Measurements from ENCODE around the gene LTBP4. TPM values are rescaled to one million over a fixed set of nuclear protein-coding genes. Genes with fewer than 3 reads are reported as not detected.
"Not testable (repeated sequence)": the region's sequence is repeated elsewhere in the genome, so short reads cannot be mapped to it uniquely, and the experiment has no call there.

The LTBP4 gene
- total RNA-seq, 4 donors from 2014 or later, result 199 to 369 (median 320) TPM

DNA sequence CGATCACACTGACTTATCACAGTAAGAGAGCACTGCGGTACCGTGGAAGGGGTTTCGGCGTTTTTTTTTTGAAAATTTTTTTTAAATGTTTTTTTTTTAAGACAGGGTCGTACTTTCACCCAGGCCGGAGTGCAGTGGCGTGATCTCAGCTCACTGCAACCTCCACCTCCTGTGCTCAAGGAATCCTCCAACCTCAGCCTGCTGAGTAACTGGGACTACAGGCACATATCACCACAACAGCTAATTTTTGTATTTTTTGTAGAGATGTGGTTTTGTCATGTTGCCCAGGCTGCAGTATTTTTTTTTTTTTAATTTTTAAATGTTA is 19.0 kb downstream of the LTBP4 start:
- Histone ChIP-seq H3K9me3 (no peaks in the 10 kb centered on the region), H3K27ac (no peak overlapping the region), H3K4me1 (peaks cover 0 to 33% (median 3%) of the 10 kb centered on the region in 3 donors), H3K27me3 (no peaks in the 10 kb centered on the region), H3K4me3 (no peak overlapping the region), H3K36me3 (peaks cover 0 to 77% of the 10 kb centered on the region in 2 donors)
- TF ChIP-seq EP300 (IDR thresholded peaks at IDR 0.05) (no peak), POLR2A (IDR thresholded peaks at IDR 0.05) (no peak)
- ATAC-seq, result no peak
- 73 to 88% methylated on average over 7 to 8 of the region's 8 CpGs for WGBS, 2 donors (ENCODE audit: low coverage in 1 of 2)

- H3K4me3 ChIP-seq, result no peak overlapping the region
- peaks cover 0 to 87% of the 10 kb centered on the region in 2 donors for H3K36me3 ChIP-seq
- no peak overlapping the region for H3K27ac ChIP-seq
- no peaks in the 10 kb centered on the region for H3K9me3 ChIP-seq
- 50% methylated on average over 2 of the region's 2 CpGs; no CpG with 5 or more reads in 1 of the 2 donors for WGBS, 2 donors (ENCODE audit: low coverage in 1 of 2)
- ATAC-seq, result no peak
- no peaks in the 10 kb centered on the region for H3K27me3 ChIP-seq
- TF ChIP-seq POLR2A (IDR thresholded peaks at IDR 0.05), result no peak
- TF ChIP-seq EP300 (IDR thresholded peaks at IDR 0.05), result no peak
- TF ChIP-seq, protein P1, sequence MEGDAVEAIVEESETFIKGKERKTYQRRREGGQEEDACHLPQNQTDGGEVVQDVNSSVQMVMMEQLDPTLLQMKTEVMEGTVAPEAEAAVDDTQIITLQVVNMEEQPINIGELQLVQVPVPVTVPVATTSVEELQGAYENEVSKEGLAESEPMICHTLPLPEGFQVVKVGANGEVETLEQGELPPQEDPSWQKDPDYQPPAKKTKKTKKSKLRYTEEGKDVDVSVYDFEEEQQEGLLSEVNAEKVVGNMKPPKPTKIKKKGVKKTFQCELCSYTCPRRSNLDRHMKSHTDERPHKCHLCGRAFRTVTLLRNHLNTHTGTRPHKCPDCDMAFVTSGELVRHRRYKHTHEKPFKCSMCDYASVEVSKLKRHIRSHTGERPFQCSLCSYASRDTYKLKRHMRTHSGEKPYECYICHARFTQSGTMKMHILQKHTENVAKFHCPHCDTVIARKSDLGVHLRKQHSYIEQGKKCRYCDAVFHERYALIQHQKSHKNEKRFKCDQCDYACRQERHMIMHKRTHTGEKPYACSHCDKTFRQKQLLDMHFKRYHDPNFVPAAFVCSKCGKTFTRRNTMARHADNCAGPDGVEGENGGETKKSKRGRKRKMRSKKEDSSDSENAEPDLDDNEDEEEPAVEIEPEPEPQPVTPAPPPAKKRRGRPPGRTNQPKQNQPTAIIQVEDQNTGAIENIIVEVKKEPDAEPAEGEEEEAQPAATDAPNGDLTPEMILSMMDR (IDR thresholded peaks at IDR 0.05), result no peak
- no peak for TF ChIP-seq POLR2AphosphoS5 (IDR thresholded peaks at IDR 0.05)
- peaks cover 0 to 21% (median 0%) of the 10 kb centered on the region in 3 donors for H3K4me1 ChIP-seq
Measured at GRCh38 chr19:40621283-40621682, 20.1 kb downstream of the LTBP4 start.

GRCh38 chr19:40621966-40622772 is 21.0 kb downstream of the LTBP4 start:
- 80 to 100% methylated on average over 1 to 5 of the region's 24 CpGs for WGBS, 2 donors (ENCODE audit: low coverage in 1 of 2)
- ATAC-seq, result no peak
- H3K36me3 ChIP-seq, result peaks cover 0 to 90% of the 10 kb centered on the region in 2 donors
- peak overlapping the region in 3 of 4 donors; percentile 13 to 54 (median 35) for H3K27ac ChIP-seq
- TF ChIP-seq POLR2AphosphoS5 (IDR thresholded peaks at IDR 0.05) (no peak), POLR2A (IDR thresholded peaks at IDR 0.05) (no peak), EP300 (IDR thresholded peaks at IDR 0.05) (no peak)
- TF ChIP-seq, protein P1 (IDR thresholded peaks at IDR 0.05), result no peak
- H3K9me3 ChIP-seq, result no peaks in the 10 kb centered on the region
- no peaks in the 10 kb centered on the region for H3K27me3 ChIP-seq
- no peak overlapping the region for H3K4me3 ChIP-seq
- peaks cover 0 to 13% (median 0%) of the 10 kb centered on the region in 3 donors for H3K4me1 ChIP-seq

DNA sequence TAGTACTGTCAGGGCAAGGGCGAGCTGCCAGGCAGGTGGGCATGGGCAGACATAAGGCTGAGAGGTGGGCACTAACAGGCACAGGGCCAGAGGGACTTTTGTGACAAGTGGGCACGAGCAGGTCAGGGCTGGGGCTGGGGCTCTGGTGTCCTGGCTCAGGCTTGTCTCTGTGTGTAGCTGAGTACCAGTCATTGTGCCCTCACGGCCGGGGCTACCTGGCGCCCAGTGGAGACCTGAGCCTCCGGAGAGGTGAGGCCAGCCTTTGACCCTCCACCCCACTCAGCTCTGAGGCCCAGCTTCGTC is 21.6 kb downstream of the LTBP4 start:
- WGBS, 2 donors (ENCODE audit: low coverage in 1 of 2), result 82% methylated on average over 6 of the region's 7 CpGs; no CpG with 5 or more reads in 1 of the 2 donors
- no peaks in the 10 kb centered on the region for H3K27me3 ChIP-seq
- H3K4me3 ChIP-seq, result no peak overlapping the region
- peak overlapping the region in 3 of 4 donors; percentile 13 to 54 (median 35) for H3K27ac ChIP-seq
- peaks cover 0 to 93% of the 10 kb centered on the region in 2 donors for H3K36me3 ChIP-seq
- ATAC-seq, result no peak
- TF ChIP-seq POLR2A (IDR thresholded peaks at IDR 0.05) (no peak), EP300 (IDR thresholded peaks at IDR 0.05) (no peak), POLR2AphosphoS5 (IDR thresholded peaks at IDR 0.05) (no peak)
- TF ChIP-seq, protein P1 (IDR thresholded peaks at IDR 0.05), result no peak
- H3K9me3 ChIP-seq, result no peaks in the 10 kb centered on the region
- H3K4me1 ChIP-seq, result peaks cover 0 to 13% (median 0%) of the 10 kb centered on the region in 3 donors

DNA sequence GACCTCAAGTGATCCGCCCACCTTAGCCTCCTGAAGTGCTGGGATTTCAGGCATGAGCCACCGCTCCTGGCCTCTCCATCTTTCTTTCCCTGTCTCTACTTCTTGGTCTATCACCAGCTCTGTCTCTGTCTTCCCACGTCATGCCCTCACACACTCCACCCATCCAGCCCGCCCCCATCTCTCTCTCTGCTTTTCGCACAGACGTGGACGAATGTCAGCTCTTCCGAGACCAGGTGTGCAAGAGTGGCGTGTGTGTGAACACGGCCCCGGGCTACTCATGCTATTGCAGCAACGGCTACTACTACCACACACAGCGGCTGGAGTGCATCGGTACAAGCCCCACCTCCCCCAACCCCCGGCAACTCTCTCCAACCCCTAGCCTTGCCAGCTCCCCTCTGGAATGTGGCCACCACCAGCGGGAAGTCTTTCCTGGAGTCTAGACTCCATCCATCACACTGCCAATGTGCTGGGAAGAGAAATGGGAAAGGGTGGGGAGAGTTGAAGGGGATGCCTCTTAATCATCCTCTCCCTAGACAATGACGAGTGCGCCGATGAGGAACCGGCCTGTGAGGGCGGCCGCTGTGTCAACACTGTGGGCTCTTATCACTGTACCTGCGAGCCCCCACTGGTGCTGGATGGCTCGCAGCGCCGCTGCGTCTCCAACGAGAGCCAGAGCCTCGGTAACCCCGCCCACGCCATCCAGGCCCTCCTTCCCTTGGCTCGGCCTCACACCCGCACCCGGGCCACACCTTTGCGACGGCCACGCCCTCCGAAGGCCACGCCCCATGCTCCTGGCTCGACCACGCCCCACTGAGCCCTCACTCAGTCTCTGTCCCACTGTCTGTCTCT is 22.5 kb downstream of the LTBP4 start:
- Histone ChIP-seq H3K27ac (peak overlapping the region in 3 of 4 donors; percentile 13 to 54 (median 28)), H3K4me3 (no peak overlapping the region), H3K36me3 (peaks cover 0 to 96% of the 10 kb centered on the region in 2 donors), H3K4me1 (peaks cover 0 to 13% (median 0%) of the 10 kb centered on the region in 3 donors), H3K9me3 (no peaks in the 10 kb centered on the region), H3K27me3 (no peaks in the 10 kb centered on the region)
- ATAC-seq, result peak; percentile 64
- TF ChIP-seq, protein P1 (IDR thresholded peaks at IDR 0.05), result no peak
- TF ChIP-seq POLR2AphosphoS5 (IDR thresholded peaks at IDR 0.05) (no peak), POLR2A (IDR thresholded peaks at IDR 0.05) (no peak), EP300 (IDR thresholded peaks at IDR 0.05) (no peak)
- 44 to 56% methylated on average over 6 to 9 of the region's 41 CpGs for WGBS, 2 donors (ENCODE audit: low coverage in 1 of 2)

DNA sequence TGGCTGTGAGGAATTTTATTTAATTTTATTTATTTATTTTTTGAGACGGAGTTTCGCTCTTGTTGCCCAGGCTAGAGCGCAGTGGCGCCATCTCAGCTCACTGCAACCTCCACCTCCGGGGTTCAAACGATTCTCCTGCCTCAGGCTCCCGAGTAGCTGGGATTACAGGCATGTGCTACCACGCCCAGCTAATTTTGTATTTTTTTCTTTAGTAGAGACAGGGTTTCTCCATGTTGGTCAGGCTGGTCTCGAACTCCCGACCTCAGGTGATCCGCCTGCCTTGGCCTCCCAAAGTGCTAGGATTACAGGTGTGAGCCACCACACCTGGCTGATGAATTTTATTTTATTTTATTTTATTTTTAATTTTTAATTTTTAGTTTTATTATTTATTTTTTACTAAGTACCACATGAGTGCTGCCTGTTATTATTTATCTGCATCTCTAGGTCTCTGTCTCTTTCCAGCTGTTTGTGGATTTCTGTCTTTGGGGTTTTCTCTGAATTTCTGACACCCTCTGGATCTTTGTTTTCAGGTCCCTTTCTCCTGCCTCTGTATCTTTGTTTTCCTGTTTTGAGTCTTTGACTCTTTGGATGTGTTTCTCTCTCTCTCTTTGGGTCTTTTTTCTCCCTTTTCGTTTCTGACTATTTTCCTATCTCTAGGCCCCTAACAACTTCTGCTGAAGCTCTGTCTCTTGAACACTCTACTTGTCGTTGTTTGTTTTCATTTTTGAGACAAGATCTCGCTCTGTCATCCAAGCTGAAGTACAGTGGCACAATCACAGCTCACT is 23.4 kb downstream of the LTBP4 start:
- 86 to 87% methylated on average over 11 to 12 of the region's 14 CpGs for WGBS, 2 donors (ENCODE audit: low coverage in 1 of 2)
- Histone ChIP-seq H3K36me3 (peaks cover 0 to 96% of the 10 kb centered on the region in 2 donors), H3K27ac (peak overlapping the region in 2 of 4 donors; percentile 13 to 54), H3K4me1 (peaks cover 0 to 13% (median 0%) of the 10 kb centered on the region in 3 donors)
- H3K4me3 ChIP-seq, H3K27me3 ChIP-seq, H3K9me3 ChIP-seq, ATAC-seq: not testable (repeated sequence)

Data from gastroesophageal sphincter (tissue), 4 donors.